Smooth muscle cell (in vitro differentiated cells): Measurements from ENCODE around the gene COL8A1. TPM values are rescaled to one million over a fixed set of nuclear protein-coding genes. Genes with fewer than 3 reads are reported as not detected.

ENCODE experiments used
- DNase-seq: peaks from one replicate; lab custom pipeline; 2025; ENCODE audit not compliant: unreplicated experiment; lab: John Stamatoyannopoulos, UW
- H2AFZ ChIP-seq: fragments of 200-600 bp; sonication (generic); 2 replicates; pipeline ENCODE4 v1.6.0; 2016; ENCODE audit warnings: antibody characterized with exemption, low read depth, mild to moderate bottlenecking
- H3F3A ChIP-seq: fragments of 200-600 bp; sonication (generic); 2 replicates; pipeline ENCODE4 v1.6.0; 2017; ENCODE audit warnings: antibody characterized with exemption, low read depth
- H3K27ac ChIP-seq: fragments of 200-600 bp; sonication (generic); 2 replicates; pipeline ENCODE4 v1.5.1; 2016; ENCODE audit warnings: low read depth, mild to moderate bottlenecking
- H3K27me3 ChIP-seq: fragments of 200-600 bp; sonication (generic); 2 replicates; pipeline ENCODE4 v1.6.1; 2016; ENCODE audit warnings: low read depth, mild to moderate bottlenecking
- H3K36me3 ChIP-seq: fragments of 200-600 bp; sonication (generic); 2 replicates; pipeline ENCODE4 v1.5.1; 2016; ENCODE audit warnings: low read depth
- H3K4me1 ChIP-seq: fragments of 200-600 bp; sonication (generic); 2 replicates; pipeline ENCODE4 v1.5.1; 2016; ENCODE audit warnings: low read depth
- H3K4me2 ChIP-seq: fragments of 200-600 bp; sonication (generic); 2 replicates; pipeline ENCODE4 v1.6.0; 2016; ENCODE audit warnings: mild to moderate bottlenecking
- H3K4me3 ChIP-seq: fragments of 200-600 bp; sonication (generic); 2 replicates; pipeline ENCODE4 v1.5.1; 2016; ENCODE audit warnings: mild to moderate bottlenecking
- H3K79me2 ChIP-seq: fragments of 200-600 bp; sonication (generic); 2 replicates; pipeline ENCODE4 v1.6.0; 2016; ENCODE audit warnings: low read depth, mild to moderate bottlenecking
- H3K9ac ChIP-seq: fragments of 200-600 bp; sonication (generic); 2 replicates; pipeline ENCODE4 v1.6.0; 2016; ENCODE audit warnings: low read depth
- H3K9me3 ChIP-seq: fragments of 200-600 bp; sonication (generic); replicated peaks from 2 replicates; pipeline ENCODE4 v1.5.1; 2016; ENCODE audit warnings: low read depth
- H4K20me1 ChIP-seq: fragments of 200-600 bp; sonication (generic); 2 replicates; pipeline ENCODE4 v1.6.0; 2016; ENCODE audit warnings: low read depth
- WGBS: methylation state at CpG from one replicate; pipeline ENCODE4 v1.1.7; 2016; ENCODE audit warnings: low lambda C conversion rate; 5-methylcytosine and 5-hydroxymethylcytosine counted together
- polyA plus RNA-seq: library from polyadenylated mRNA; unstranded; fragments of >200 nt; fragmentation: Nextera tagmentation; extraction: Ambion mirVana; gene quantifications from 2 replicates; pipeline ENCODE4 v1.2.1, GENCODE V29; 2016
- total RNA-seq: library from RNA; depleted of rRNA; stranded (reverse); fragments of >200 nt; gene quantifications from 2 replicates; pipeline ENCODE4 v1.2.3, GENCODE V29; 2014
- TF ChIP-seq, protein P1 (sequence below): fragments of 200-600 bp; sonication (generic); IDR thresholded peaks from 2 replicates; pipeline ENCODE4 v1.5.1; 2017; ENCODE audit warnings: borderline replicate concordance, mild to moderate bottlenecking, antibody characterized with exemption; ENCODE audit not compliant: insufficient read depth, poor library complexity, severe bottlenecking

Gene COL8A1
- total and polyA plus RNA-seq, 2 experiments from 2014 or later, result 7.9 to 8.2 TPM

GRCh38 chr3:99620976-99621375 lies 17.4 kb upstream of the COL8A1 start:
- H3K36me3 ChIP-seq, result no peaks in the 10 kb centered on the region
- H3K9me3 ChIP-seq, result no peaks in the 10 kb centered on the region
- TF ChIP-seq, protein P1, sequence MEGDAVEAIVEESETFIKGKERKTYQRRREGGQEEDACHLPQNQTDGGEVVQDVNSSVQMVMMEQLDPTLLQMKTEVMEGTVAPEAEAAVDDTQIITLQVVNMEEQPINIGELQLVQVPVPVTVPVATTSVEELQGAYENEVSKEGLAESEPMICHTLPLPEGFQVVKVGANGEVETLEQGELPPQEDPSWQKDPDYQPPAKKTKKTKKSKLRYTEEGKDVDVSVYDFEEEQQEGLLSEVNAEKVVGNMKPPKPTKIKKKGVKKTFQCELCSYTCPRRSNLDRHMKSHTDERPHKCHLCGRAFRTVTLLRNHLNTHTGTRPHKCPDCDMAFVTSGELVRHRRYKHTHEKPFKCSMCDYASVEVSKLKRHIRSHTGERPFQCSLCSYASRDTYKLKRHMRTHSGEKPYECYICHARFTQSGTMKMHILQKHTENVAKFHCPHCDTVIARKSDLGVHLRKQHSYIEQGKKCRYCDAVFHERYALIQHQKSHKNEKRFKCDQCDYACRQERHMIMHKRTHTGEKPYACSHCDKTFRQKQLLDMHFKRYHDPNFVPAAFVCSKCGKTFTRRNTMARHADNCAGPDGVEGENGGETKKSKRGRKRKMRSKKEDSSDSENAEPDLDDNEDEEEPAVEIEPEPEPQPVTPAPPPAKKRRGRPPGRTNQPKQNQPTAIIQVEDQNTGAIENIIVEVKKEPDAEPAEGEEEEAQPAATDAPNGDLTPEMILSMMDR, result no peak
- H4K20me1 ChIP-seq, result no peaks in the 10 kb centered on the region
- H3K79me2 ChIP-seq, result no peaks in the 10 kb centered on the region
- no peaks in the 10 kb centered on the region for H3F3A ChIP-seq
- H3K27me3 ChIP-seq, result no peaks in the 10 kb centered on the region
- no peak overlapping the region for H3K4me2 ChIP-seq
- H3K4me3 ChIP-seq, result no peak overlapping the region
- WGBS, result 75% methylated on average over 2 of the region's 2 CpGs
- H3K4me1 ChIP-seq, result no peaks in the 10 kb centered on the region
- H3K9ac ChIP-seq, result no peak overlapping the region
- no peak for DNase-seq
- H3K27ac ChIP-seq, result no peak overlapping the region
- no peak overlapping the region for H2AFZ ChIP-seq

GRCh38 chr3:99624496-99625236 lies 13.7 kb upstream of the COL8A1 start:
- 93% methylated on average over 2 of the region's 2 CpGs for WGBS
- Histone ChIP-seq H3K79me2 (no peaks in the 10 kb centered on the region), H3K9me3 (no peaks in the 10 kb centered on the region), H3K27ac (no peak overlapping the region), H3K36me3 (no peaks in the 10 kb centered on the region), H3K4me2 (no peak overlapping the region), H3K4me3 (no peak overlapping the region), H2AFZ (no peak overlapping the region), H3K9ac (no peak overlapping the region), H3F3A (no peaks in the 10 kb centered on the region), H3K27me3 (no peaks in the 10 kb centered on the region), H3K4me1 (no peaks in the 10 kb centered on the region), H4K20me1 (no peaks in the 10 kb centered on the region)
- TF ChIP-seq, protein P1, result no peak
- DNase-seq, result no peak

GRCh38 chr3:99625237-99625622 lies 13.2 kb upstream of the COL8A1 start:
- Histone ChIP-seq H3K9ac (no peak overlapping the region), H3K27me3 (no peaks in the 10 kb centered on the region), H4K20me1 (no peaks in the 10 kb centered on the region), H3F3A (no peaks in the 10 kb centered on the region), H3K4me2 (no peak overlapping the region), H3K27ac (no peak overlapping the region), H3K4me1 (no peaks in the 10 kb centered on the region), H3K36me3 (no peaks in the 10 kb centered on the region), H3K9me3 (no peaks in the 10 kb centered on the region), H3K4me3 (no peak overlapping the region), H3K79me2 (no peaks in the 10 kb centered on the region), H2AFZ (no peak overlapping the region)
- TF ChIP-seq, protein P1, result no peak
- DNase-seq, result no peak
- WGBS, result 91% methylated on average over 2 of the region's 2 CpGs
